GM21381 (cell line): Measurements from ENCODE around the gene TLE4.
A peak's percentile ranks its signal among the peaks of the same experiment; 100 is the strongest.

Experiments
- ATAC-seq: cut with Tn5 transposase; IDR thresholded peaks from one replicate; pipeline ENCODE4 v1.9.1; 2021; ENCODE audit warnings: mild to moderate bottlenecking, moderate library complexity; ENCODE audit not compliant: unreplicated experiment

TLE4 gene

GRCh38 chr9:79660615-79661014 lies 88.8 kb downstream of the TLE4 start:
- no peak for ATAC-seq

DNA sequence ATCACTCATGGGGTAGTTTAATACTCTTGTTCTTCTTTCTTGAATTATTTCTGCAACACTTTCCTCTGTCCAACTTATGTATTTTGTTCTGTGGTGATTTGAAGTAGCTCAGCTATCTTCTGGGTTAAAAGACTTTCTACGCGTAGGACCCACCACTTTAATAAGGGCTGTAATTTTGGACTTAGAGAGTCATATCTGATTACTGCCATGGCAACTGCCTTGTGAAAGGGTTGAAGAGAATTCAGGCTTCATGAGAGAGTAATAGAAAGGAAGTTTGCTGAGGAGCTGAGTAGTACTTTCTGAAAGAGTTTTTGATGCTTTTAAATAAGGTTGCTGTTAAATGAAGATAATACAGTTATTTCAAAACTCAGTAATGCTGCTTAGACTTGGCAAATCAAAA lies 89.5 kb downstream of the TLE4 start:
- ATAC-seq, result no peak

- ATAC-seq, result no peak
These were observed 90.2 kb downstream of the TLE4 start for GRCh38 chr9:79661886-79662536.

GRCh38 chr9:79662537-79662956 lies 90.8 kb downstream of the TLE4 start:
- ATAC-seq, result no peak

- ATAC-seq, result no peak
These were observed 91.5 kb downstream of the TLE4 start for GRCh38 chr9:79663300-79663699.

- no peak for ATAC-seq
These were observed 92.1 kb downstream of the TLE4 start for GRCh38 chr9:79663878-79664277.

DNA sequence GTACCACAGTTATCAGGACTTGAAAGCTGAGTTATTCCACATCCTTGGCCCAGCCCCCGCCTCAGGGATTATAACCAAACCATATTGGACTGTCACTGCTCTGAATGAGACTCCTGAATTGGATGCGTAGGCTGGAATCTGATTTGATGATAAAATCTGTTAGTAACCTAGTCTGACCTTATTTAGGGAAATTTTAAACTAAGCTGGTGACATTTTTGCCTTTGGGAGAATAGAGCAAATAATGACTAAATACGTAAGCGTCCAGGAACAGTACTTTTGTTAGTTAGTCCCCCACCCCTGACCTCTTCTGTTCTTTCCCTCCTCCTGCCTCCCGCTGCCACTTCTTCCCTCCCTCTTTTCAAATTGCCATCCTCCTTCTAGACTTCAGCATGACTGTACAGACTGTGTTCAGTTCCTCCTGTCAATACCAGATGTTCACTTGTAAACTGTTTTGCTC lies 92.6 kb downstream of the TLE4 start:
- ATAC-seq, result no peak

- no peak for ATAC-seq
These were observed 93.6 kb downstream of the TLE4 start for GRCh38 chr9:79665369-79665768.

- no peak for ATAC-seq
These were observed 94.2 kb downstream of the TLE4 start for GRCh38 chr9:79665931-79666330.

DNA sequence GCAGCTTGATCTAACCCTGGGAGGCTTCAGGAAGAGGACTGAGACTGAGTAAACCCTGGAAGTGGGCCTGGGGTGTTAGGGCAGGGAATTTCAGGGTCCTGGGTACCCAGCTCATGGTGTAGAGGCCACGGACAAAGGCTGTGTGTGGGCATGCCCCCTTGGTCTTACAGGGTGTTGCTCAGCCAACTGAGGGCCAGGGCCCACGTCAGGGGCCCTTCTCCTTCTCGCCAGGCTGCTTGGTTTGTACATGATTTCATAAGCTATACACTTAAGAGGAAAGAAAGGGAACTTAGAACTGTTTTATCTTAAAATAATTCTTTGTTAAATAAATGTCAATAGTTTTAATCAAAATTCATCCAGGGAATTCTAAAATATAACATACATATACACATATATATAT lies 95.4 kb downstream of the TLE4 start:
- no peak for ATAC-seq

DNA sequence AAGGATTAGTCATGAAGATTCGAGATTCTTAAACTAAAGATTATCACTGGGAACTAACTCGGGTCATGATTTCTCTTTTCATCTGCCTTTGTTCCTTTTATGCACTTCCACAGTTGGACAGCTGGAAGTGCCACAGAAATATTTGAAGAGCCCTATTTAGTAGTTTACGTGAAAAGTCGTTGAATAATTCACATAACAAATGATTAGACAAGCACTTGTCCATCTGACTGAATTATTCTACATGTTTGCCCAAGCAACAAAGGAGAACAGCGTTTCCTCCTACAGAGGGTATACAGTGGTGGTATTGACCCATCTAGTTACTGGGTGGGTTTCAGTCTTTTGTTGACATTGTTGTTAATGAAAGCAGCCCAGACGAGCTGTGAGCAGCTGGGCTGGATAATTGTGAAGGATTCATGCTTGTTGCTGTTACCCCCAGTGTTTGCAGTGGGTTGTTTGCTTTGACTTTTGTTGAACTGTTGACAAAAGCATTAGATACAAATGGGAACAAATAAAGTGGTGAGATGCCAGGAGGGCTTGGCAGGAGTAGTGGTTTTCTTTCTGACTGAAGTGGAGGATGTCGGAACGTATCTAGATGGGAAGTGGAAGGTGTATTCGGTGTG lies 96.2 kb downstream of the TLE4 start:
- no peak for ATAC-seq

DNA sequence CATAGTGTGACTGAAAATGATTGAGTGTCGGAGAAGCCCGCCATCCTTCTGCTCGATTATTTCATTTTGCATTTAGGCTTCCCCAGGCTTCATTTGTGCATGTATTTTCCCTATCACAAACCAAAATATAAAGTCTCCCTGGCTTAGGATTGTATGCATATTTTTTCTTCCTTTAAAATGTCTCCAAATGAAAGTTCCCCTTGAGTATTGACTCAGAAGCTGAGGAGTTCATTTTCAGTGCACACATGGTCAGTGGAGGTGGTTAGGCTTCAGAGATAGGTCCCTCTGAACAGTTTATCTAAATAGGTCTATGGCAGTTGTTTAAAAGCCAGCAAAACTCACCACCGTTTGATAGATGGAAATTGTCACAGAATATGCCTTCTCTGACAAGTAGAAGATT lies 97.2 kb downstream of the TLE4 start:
- no peak for ATAC-seq

- ATAC-seq, result no peak
These were observed 98.7 kb downstream of the TLE4 start for GRCh38 chr9:79670269-79670961.

DNA sequence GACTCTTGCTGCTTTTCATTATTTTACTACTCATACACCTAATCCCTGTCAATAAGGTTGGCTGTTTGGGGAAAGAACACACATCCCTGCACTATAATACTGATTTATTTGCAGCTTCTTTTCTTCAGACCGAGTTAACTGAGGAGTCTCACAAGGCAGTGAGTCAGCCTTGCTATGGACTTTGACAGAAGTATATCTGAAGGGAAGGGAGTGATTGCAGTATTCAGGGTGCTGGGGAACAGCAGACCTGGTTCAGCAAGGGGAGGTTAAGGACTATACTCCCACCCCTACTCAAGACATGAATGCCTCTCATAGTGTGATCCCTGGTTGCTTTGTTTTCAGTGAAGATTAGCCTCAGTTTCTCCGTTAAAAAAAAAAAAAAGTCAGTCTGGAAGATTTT lies 99.8 kb downstream of the TLE4 start:
- ATAC-seq, result no peak

GRCh38 chr9:79672236-79672635 lies 100.5 kb downstream of the TLE4 start:
- no peak for ATAC-seq

GRCh38 chr9:79672891-79673290 lies 101.1 kb downstream of the TLE4 start:
- no peak for ATAC-seq

- peak; percentile 89 for ATAC-seq
These were observed 101.8 kb downstream of the TLE4 start for GRCh38 chr9:79673614-79674013.

GRCh38 chr9:79674052-79674777 lies 102.5 kb downstream of the TLE4 start:
- peak; percentile 22 for ATAC-seq

GRCh38 chr9:79681576-79681975 lies 109.8 kb downstream of the TLE4 start:
- ATAC-seq, result no peak

DNA sequence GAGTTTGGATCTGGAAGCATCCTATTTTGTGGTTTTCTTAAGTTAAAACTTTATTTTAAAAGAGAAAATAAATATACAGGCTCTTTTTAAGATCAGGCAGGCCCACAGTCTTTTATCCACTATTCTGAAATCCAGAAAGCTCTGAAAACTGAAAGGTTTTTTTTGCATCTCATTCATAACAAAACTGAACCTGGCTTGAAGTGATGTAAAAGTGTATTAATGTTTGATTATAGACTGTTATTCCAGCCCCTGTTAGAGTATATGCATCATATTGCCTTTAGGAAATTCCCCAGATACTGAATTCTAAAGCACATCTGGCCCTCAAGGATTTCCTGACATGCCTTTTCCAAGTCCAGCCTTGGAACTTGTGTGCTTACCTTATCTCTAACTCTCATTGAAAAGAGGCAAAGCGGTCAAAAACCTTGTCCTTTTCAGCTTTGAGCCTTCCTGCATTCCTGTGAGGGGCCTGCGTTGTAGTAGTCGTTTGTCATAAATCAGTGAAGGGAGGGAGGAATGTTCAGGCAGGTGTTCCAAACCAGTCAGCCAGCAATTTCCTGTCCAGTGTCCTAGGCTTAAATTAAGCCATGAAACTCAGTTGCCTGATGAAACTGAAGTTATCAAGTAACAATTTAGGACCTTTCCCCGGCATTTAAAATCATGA lies 110.4 kb downstream of the TLE4 start:
- ATAC-seq, result no peak

- no peak for ATAC-seq
These were observed 112.3 kb downstream of the TLE4 start for GRCh38 chr9:79684059-79684458.
